H1 (cell line): Measurements from ENCODE around the gene RUFY2. TPM values are rescaled to one million over a fixed set of nuclear protein-coding genes. Genes with fewer than 3 reads are reported as not detected.

Experiments
- CTBP2 ChIP-seq: IDR thresholded peaks from 2 replicates; pipeline ENCODE4 v1.7.0; 2011; ENCODE audit warnings: borderline replicate concordance, mild to moderate bottlenecking, moderate library complexity, mixed read lengths, low read length; ENCODE audit not compliant: insufficient read depth, insufficient read length
- HDAC2 ChIP-seq, 2 experiments: fragments of 300-600 bp in 1 of 2; sonication (generic) in 1 of 2; IDR thresholded peaks; 2 replicates each; pipeline ENCODE4 v1.6.1; 2011 to 2012; ENCODE audit warnings: low read depth in 2 of 2, low read length in 2 of 2, mild to moderate bottlenecking in 2 of 2, moderate library complexity in 2 of 2, borderline replicate concordance in 1 of 2, inconsistent platforms in 1 of 2
- SIN3A ChIP-seq, 2 experiments: IDR thresholded peaks in 1 of 2; conservative IDR thresholded peaks in 1 of 2; 2 replicates each; pipeline ENCODE4 v1.6.1; 2011 to 2012; ENCODE audit warnings: low read length in 2 of 2, improper control_type of control experiment in 1 of 2, low read depth in 1 of 2, mild to moderate bottlenecking in 1 of 2
- polyA plus RNA-seq, 7 experiments: library from polyadenylated mRNA; depleted of rRNA in 3 of 7; stranded (reverse) in 5 of 7; unstranded in 2 of 7; fragments of >200 nt in 5 of 7; fragments of 200-250 nt in 2 of 7; gene quantifications; 1 replicate in 5 of 7; 2 replicates in 1 of 7; 4 replicates in 1 of 7; pipeline versions ENCODE4 v1.2.1 to v1.2.3, GENCODE V29; 2011 to 2013; ENCODE audit warnings: missing spikeins in 2 of 7, mixed read lengths in 2 of 7
- total RNA-seq: library from RNA; stranded (reverse); fragmentation: NEBNext Ultra II Directional; extraction: Animal tissue kit (Norgen Biotek cat#: 25700); gene quantifications from 2 replicates; pipeline ENCODE4 v1.2.1, GENCODE V29; 2021
- TF ChIP-seq, protein P1 (sequence below): fragments of 300-600 bp; sonication (generic); IDR thresholded peaks from 2 replicates; pipeline ENCODE4 v1.7.1; 2012; ENCODE audit warnings: low read length, moderate library complexity, mild to moderate bottlenecking, inconsistent platforms; ENCODE audit not compliant: insufficient replicate concordance

Gene RUFY2
- total and polyA plus RNA-seq, 2 of the 8 experiments (the other 6 are each of a cell fraction or from before 2014, with no cell fraction given): 3.4 to 12.0 TPM

DNA sequence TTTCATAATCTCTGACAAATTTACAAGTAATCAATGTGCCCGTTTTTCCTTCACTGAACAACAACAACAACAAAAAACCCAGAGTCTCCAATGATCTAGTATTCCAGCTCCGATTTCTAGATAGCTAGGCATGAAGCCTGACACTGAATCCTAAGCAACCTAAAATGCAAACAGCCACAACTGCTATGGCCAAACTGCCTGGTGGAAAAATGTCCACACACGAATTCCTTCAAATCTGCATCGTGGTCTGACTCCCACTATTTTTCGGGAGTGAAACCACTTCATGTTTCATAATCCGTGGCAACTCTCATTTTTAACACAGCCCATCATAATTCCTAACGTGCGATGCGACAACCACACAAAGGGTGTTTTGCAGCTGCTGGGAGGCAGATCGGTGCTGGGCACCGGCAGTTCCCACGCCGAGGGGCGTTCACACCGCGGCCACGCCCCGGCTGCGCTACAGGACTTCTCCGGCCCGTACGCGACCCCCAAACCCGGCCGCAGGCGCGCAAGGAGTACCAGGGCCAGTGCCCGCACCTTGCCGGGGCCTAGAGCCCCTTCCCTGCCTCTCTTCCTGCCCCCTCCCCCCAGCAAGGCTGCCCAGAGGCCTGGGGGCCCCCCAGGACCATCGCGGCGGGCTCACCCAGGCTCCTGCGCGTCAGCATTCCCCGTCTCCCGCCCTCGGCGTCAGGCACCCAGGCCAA lies 814 bp downstream of the RUFY2 start (continued):
- TF ChIP-seq, protein P1, sequence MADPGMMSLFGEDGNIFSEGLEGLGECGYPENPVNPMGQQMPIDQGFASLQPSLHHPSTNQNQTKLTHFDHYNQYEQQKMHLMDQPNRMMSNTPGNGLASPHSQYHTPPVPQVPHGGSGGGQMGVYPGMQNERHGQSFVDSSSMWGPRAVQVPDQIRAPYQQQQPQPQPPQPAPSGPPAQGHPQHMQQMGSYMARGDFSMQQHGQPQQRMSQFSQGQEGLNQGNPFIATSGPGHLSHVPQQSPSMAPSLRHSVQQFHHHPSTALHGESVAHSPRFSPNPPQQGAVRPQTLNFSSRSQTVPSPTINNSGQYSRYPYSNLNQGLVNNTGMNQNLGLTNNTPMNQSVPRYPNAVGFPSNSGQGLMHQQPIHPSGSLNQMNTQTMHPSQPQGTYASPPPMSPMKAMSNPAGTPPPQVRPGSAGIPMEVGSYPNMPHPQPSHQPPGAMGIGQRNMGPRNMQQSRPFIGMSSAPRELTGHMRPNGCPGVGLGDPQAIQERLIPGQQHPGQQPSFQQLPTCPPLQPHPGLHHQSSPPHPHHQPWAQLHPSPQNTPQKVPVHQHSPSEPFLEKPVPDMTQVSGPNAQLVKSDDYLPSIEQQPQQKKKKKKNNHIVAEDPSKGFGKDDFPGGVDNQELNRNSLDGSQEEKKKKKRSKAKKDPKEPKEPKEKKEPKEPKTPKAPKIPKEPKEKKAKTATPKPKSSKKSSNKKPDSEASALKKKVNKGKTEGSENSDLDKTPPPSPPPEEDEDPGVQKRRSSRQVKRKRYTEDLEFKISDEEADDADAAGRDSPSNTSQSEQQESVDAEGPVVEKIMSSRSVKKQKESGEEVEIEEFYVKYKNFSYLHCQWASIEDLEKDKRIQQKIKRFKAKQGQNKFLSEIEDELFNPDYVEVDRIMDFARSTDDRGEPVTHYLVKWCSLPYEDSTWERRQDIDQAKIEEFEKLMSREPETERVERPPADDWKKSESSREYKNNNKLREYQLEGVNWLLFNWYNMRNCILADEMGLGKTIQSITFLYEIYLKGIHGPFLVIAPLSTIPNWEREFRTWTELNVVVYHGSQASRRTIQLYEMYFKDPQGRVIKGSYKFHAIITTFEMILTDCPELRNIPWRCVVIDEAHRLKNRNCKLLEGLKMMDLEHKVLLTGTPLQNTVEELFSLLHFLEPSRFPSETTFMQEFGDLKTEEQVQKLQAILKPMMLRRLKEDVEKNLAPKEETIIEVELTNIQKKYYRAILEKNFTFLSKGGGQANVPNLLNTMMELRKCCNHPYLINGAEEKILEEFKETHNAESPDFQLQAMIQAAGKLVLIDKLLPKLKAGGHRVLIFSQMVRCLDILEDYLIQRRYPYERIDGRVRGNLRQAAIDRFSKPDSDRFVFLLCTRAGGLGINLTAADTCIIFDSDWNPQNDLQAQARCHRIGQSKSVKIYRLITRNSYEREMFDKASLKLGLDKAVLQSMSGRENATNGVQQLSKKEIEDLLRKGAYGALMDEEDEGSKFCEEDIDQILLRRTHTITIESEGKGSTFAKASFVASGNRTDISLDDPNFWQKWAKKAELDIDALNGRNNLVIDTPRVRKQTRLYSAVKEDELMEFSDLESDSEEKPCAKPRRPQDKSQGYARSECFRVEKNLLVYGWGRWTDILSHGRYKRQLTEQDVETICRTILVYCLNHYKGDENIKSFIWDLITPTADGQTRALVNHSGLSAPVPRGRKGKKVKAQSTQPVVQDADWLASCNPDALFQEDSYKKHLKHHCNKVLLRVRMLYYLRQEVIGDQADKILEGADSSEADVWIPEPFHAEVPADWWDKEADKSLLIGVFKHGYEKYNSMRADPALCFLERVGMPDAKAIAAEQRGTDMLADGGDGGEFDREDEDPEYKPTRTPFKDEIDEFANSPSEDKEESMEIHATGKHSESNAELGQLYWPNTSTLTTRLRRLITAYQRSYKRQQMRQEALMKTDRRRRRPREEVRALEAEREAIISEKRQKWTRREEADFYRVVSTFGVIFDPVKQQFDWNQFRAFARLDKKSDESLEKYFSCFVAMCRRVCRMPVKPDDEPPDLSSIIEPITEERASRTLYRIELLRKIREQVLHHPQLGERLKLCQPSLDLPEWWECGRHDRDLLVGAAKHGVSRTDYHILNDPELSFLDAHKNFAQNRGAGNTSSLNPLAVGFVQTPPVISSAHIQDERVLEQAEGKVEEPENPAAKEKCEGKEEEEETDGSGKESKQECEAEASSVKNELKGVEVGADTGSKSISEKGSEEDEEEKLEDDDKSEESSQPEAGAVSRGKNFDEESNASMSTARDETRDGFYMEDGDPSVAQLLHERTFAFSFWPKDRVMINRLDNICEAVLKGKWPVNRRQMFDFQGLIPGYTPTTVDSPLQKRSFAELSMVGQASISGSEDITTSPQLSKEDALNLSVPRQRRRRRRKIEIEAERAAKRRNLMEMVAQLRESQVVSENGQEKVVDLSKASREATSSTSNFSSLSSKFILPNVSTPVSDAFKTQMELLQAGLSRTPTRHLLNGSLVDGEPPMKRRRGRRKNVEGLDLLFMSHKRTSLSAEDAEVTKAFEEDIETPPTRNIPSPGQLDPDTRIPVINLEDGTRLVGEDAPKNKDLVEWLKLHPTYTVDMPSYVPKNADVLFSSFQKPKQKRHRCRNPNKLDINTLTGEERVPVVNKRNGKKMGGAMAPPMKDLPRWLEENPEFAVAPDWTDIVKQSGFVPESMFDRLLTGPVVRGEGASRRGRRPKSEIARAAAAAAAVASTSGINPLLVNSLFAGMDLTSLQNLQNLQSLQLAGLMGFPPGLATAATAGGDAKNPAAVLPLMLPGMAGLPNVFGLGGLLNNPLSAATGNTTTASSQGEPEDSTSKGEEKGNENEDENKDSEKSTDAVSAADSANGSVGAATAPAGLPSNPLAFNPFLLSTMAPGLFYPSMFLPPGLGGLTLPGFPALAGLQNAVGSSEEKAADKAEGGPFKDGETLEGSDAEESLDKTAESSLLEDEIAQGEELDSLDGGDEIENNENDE: peak; percentile 43
- TF ChIP-seq CTBP2 (no peak), HDAC2 (IDR thresholded peaks at IDR 0.05; ENCODE audit: borderline replicate concordance in 1 of 2, low read depth in 2 of 2, low read length in 2 of 2) (peak in 1 of 2 experiments; percentile 57; a peak in 1 of 4 replicates), SIN3A (conservative IDR thresholded peaks at IDR 0.05 in 1 of 2, IDR thresholded peaks at IDR 0.05 in 1 of 2; ENCODE audit: low read depth in 1 of 2, low read length in 2 of 2) (no peak)
